ENCODE data around the gene ANTKMT.
A peak's percentile ranks its signal among the peaks of the same experiment; 100 is the strongest.

ANTKMT gene

GRCh38 chr16:728890-729744 is 8.2 kb downstream of the ANTKMT start:
- DNase-seq, result no peak

DNA sequence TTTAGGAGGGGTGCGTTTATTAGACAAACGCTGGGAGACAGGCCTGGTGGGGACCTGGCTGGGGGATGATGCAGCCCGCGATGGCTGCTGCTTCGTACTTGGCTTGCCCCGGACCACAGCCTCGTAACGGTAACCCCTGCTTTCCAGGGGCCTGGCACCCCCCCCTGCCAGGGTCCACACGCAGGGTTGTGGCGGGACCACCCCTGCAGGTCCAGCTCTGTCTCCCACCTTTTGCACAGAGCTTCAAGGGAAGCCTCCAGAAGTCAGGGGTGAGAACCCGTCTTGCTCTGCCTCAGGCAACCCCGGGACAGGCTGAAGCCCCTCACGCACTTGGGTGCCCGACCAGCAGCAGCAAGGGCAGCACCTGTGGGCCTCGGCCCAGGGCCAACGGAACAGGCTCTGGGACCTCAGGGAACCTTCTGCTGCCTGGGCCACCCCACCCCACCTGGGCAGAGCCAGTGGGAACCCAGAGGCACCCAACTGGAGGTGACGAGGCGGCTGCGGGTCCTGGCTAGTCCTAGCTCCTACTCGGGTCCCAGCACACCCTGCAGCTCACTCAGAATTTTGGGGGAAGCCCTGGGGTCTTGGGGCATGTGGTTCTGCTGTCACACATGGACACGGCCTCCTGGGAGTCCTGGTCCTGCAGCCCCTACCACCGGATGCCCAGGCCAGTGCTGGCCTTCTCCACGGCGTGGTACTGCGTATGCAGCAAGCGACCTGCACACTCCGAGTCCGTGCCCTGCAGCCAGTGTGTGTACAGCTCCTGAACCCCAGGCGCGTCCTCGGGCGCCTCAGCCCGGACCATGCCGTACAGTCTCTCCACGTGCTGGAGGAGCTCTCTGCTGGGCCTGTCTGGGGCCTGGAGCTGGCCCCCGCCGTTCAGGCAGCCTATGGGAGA is 9.1 kb downstream of the ANTKMT start:
- DNase-seq, result no peak

DNA sequence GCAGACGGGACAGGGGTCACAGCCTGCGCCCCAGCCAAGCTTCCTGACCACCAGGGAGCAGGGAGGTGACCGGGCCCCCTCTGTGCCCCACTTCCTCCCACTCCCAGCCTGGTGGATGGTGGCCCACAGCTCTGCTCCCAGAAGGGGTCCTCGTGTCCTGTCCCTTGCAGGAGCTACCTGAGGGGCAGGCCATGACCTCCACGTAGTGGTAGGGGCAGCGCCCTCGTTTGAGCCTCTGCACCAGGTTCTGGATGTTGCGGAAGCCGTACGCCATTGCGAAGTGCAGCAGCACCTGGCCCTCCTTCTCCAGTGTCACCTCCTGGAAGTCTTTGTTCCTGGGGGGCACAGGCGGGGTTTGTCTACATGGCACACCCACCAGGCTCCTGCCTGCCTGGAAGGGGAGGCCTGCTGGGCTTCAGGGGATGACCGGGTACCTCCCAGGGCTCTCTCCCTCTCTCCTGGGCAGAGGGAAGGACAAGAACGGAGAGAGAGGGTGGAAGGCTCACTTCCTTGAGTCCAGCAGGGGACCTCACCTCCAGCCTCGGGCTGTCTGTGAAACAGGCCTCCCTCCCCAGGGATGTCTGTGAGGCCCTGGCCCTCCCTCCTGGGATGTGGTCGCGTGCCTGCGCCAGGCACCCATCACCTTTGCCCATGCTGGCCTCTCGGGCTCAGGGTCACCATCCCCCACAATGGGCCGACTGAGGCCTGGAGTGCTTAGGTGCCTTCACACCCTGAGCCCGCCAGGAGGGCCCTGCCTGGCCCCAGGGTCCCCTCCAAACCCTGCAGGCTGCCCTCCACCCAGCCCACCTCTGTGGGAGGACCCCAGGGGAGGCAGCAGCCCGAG is 9.9 kb downstream of the ANTKMT start:
- no peak for DNase-seq

- no peak for DNase-seq
Measured at GRCh38 chr16:732332-732731, 11.4 kb downstream of the ANTKMT start.

GRCh38 chr16:732936-733335 is 12.0 kb downstream of the ANTKMT start:
- no peak for DNase-seq

DNA sequence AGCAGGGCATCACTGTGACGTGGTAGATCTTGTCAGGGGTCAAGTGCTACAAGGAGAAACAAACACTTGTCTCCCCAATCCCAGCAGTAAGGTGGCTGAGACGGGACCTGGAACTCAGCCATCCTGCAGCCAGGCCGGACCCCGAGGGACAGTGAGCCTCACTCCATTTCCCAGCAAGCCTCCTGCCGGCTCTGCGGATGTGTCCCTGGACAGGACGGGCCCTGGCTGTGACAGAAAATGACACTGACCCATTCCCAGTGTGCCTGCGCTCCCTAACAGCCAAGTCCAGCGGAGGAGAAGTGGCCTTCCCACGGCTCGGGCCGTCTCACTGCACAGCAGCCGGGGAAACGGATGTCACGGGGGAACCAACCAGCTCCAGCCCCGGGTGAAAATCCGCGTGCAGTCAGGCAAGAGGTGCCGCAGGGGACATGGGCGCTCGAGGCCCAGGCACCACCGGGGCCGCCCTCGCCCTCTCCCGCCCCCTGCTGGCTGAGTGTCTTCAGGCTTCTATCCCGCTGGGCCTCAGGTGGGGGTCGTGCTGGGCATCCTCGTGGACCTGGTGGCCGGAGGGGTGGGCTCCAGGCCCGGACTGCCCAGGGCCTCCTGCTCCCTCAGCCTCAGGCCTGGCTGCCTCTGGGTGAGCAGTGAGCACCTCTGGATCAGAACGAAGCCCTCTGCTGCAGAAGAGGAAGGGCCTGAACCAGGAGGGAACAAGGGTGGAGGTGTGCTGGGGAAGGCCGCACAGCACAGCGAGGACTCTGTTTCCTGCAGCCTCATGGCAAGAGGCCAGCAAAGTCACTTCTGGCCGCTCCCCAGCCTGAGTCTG is 12.6 kb downstream of the ANTKMT start:
- peak; percentile 60 for DNase-seq

GRCh38 chr16:734208-734980 is 13.4 kb downstream of the ANTKMT start:
- DNase-seq, result no peak

- DNase-seq, result no peak
Measured at GRCh38 chr16:734981-735881, 14.3 kb downstream of the ANTKMT start.

GRCh38 chr16:735982-736453 is 15.1 kb downstream of the ANTKMT start:
- DNase-seq, result no peak

GRCh38 chr16:736936-737481 is 16.1 kb downstream of the ANTKMT start:
- no peak for DNase-seq

DNA sequence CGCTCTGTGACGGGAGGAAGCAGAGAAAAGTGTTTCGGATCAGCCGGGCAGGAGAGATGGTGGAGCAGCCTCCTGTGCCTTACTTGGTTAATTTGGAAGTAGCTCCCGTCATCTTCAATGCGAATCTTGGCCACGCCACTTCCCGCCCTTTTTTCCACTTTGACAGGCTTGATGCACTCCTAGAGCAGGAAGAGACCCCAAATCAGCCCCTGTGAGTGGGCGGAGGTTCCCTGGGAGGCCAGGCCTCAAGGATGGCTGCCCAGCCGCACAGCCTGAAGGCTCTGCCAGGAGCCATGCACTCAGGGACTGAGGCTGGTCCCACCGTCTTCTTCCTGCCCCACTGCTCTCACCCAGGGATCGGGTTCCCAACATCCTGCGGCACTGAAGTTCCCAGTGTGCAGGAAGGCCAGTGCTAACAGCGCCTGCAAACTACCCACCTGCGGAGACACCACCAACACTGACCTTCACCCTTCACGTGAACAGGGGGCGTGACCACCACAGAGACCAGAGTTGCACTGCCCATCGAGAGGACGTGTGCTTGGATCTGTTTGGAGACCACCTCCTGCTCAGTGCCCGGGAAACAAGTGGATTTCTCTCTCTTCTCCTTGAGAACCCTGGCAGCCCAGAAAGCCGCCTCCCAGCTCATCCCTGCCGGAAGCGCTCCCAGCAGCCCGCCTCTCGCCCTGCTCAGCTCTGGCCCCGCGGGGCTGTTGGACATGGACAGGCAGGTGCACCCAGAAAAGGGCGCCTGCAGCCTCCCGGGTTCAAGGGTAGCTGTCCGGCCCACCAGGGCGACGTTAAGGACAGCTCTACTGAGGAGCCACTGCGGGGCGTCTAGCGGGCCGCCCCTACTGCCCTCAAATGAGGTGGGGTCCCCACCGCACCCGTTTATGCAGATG is 18.9 kb downstream of the ANTKMT start:
- DNase-seq, result no peak

- no peak for DNase-seq
Measured at GRCh38 chr16:740459-740763, 19.5 kb downstream of the ANTKMT start.

GRCh38 chr16:740764-741505 is 20.0 kb downstream of the ANTKMT start, which contains the start of gene CIAO3:
Gene CIAO3 (minus strand): TSS chr16:740997. CDS start chr16:740985, 12 bp downstream.
- DNase-seq, result peak; percentile 92

DNA sequence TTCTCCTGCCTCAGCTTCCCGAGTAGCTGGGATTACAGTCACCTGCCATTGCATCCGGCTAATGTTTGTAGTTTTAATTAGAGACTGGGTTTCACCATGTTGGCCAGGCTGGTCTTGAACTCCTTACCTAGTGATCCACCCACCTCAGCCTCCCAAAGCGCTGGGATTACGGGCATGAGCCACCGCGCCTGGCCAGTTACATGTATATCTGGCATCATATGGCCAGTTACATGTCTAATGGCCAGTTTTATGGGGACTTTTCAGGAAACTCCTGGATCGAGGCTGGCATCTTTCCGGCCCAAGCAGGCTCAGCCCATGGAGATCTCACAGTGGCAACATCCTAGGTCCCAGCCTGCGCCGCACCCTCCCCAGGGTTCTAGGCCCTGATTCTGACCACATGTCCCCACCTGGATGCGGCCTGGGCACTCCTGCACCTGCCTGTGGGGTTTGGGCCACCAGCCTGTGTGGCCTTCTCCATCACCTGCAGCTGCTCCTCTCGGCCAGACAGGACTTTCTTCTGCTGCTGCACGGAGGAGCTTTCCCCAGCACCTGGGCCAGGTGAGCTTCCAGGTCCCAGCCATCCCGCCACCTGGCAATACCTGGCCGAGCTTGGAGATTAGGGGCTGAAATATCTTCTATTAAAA is 21.2 kb downstream of the ANTKMT start:
- no peak for DNase-seq

DNA sequence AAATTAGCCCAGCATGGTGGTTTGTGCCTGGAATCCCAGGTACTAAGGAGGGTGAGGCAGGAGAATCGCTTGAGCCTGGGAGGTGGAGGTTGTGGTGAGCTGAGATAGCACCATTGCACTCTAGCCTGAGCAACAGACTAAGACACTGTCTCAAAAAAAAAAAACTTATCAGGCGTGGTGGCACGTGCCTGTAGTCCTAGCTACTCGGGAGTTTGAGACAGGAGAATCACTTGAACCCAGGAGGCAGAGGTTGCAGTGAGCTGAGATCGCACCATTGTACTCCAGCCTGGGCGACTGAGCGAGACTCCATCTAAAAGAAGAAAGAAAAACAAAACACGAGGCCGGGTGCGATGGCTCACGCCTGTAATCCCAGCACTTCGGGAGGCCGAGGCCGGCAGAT is 21.9 kb downstream of the ANTKMT start:
- peak; percentile 50 for DNase-seq

- DNase-seq, result no peak
Measured at GRCh38 chr16:743794-744500, 23.0 kb downstream of the ANTKMT start.

DNA sequence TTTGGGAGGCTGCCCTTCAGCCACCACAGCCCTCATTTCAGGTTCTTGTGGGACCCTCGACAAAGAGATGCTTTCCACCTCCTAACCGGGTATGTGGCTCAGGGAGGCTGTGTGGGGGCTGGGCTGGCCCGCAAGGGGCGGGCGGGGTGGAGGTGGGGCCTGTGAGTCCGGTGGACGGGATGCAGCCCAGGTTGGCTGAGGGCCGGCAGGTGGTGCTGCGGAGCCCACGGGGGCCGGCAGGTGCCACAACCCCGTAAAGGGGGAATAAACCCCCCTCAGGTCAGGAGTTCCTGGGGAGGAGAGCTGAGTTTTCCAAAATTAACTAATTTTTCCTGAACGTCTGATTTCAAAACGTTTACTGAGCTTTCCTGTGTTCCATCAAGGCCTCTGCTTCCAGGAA is 24.8 kb downstream of the ANTKMT start:
- peak; percentile 37 for DNase-seq
